HG03378 (cell line): ENCODE data around the gene PLAU.
A peak's percentile ranks its signal among the peaks of the same experiment; 100 is the strongest.
"Not testable (repeated sequence)": the region's sequence is repeated elsewhere in the genome, so short reads cannot be mapped to it uniquely, and the experiment has no call there.

Source experiments
- ATAC-seq: cut with Tn5 transposase; IDR thresholded peaks from one replicate; pipeline ENCODE4 v1.9.1; 2021; ENCODE audit warnings: mild to moderate bottlenecking, moderate library complexity; ENCODE audit not compliant: unreplicated experiment

Gene PLAU

DNA sequence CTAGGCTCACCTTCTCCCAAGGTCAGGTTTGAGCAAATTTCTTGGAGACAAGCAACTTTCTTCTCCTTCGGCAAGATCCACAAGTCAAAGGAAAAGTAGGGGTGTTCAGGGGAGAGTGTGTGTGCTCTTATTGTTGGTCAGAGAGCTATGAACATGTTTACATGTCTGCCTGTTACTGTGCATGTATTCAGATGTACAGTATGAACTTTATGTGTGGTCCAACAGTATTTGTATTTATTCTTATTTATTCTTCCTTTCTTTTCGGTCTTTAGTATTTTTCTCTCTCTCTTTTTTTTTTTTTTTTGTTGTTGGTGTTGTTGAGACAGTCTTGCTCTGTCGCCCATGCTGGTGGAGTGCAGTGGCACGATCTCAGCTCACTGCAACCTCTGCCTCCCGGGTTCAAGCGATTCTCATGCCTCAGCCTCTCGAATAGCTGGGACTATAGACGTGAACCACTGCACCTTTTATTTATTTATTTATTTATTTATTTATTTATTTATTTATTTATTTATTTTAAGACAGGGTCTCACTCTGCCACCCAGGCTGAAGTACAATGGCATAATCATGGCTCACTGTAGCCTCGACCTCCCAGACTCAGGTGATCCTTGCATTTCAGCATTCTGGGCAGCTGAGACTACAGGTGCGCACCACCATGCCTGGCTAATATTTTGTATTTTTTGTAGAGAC lies 38.2 kb downstream of the PLAU start:
- ATAC-seq: no peak

DNA sequence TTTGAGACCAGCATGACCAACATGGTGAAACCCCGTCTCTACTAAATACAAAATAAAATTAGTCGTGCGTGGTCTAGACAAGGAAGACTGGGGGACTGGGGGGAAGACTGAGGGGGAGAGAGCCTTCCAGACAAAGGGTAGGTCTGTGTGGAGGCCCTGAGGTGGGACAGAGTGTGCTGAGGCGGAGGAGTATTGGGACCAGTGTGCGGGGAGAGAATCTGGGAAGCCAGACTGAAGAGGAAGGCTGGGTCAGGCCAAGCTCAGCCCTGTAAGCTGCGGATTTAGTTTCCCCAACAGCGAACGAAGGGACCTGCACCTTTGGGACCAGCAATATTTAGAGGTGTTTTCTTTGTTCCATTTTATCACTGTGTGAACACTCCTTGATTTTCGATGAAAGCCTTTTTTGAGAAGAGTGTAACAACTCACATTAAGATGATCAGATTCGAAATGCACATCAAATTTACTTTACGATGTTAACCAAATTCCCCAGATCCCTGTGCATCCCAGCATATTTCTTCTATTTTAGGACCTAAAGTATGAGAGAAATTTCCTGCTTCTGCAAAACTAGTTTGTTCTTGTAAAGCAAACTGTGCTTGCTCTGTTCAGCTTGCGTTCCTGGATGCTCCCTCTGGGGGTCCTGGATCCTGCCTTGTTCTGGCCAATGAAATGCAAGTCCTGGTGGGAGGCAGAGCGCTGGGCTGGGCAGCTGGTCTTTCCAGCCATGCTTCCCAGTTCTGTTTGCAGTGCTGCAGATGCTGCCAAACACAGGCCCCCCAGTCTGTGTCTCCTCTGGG lies 39.4 kb downstream of the PLAU start:
- ATAC-seq: no peak

GRCh38 chr10:73953665-73954064 lies 42.7 kb downstream of the PLAU start:
- ATAC-seq: no peak

GRCh38 chr10:73954737-73955136 lies 43.8 kb downstream of the PLAU start:
- ATAC-seq: no peak

- no peak for ATAC-seq
Measured at GRCh38 chr10:73955719-73956118, 44.8 kb downstream of the PLAU start.

GRCh38 chr10:73956476-73957359 lies 45.8 kb downstream of the PLAU start:
- peak; percentile 72 for ATAC-seq

GRCh38 chr10:73959484-73960243 lies 48.7 kb downstream of the PLAU start:
- ATAC-seq: no peak

- ATAC-seq: no peak
Measured at GRCh38 chr10:73962386-73962785, 51.5 kb downstream of the PLAU start.

- not testable (repeated sequence) for ATAC-seq
Measured at GRCh38 chr10:73963533-73963932, 52.6 kb downstream of the PLAU start.

DNA sequence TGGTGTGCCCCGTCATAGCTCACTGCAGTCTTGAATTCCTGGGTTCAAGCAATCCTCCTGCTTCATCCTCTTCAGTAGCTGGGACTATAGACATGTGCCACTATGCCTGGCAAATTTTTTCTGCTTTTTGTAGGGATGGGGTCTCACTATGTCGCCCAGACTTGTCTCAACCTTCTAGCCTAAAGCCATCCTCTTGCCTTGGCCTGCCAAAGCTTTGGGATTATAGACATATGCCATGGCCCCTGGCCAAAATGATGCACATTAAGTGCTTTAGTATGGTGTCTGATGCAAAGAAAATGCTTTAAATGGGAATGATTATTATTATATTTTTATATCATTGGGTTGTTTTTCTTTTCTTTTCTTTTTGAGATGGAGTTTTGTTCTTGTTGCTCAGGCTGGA lies 53.8 kb downstream of the PLAU start:
- ATAC-seq: no peak

- not testable (repeated sequence) for ATAC-seq
Measured at GRCh38 chr10:73965267-73965889, 54.4 kb downstream of the PLAU start.

DNA sequence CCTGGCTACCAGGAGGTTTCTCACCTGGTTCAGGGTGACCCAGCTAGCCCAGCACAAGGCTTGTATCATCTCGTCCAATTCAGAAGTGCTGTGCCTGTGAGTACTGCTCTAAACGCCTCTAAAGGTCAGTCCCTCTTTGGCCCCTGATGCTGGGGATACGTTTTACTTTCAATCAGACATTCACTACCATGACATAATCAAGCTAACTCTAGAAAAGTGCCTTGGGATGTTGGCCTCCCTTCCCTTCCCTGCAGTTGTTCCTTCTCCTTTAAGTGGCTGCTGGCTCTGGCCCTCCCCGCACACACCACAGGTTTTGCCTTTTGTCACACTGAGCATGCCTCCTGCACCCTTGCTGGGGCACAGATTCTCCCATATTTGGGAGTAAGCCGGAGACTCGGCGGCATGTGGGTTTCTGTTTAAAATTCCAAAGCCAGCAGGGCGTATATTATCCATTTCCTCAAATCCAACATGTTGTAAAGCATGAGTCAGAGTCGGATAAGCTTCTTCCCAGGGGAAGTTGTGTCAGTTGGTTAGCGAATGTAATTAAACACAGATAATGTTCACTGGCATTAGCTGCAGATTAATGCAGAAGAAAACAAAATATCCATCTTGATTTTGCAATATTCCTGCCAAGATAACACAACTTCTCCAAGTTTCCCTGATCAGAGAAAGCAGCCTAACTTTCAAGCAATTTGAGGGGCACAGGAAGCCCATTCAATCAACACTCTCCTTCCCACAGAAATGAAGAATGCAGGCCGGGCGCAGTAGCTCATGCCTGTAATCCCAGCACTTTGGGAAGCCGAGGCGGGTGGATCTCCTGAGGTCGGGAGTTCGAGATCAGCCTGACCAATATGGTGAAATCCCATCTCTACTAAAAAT lies 55.2 kb downstream of the PLAU start:
- ATAC-seq: no peak

- no peak for ATAC-seq
Measured at GRCh38 chr10:73967022-73967429, 56.1 kb downstream of the PLAU start.
